ENCODE data around the gene PHF23.
"Not testable (repeated sequence)": the region's sequence is repeated elsewhere in the genome, so short reads cannot be mapped to it uniquely, and the experiment has no call there.

The PHF23 gene

GRCh38 chr17:7258731-7259554, 19.7 kb upstream of the PHF23 start:
- peak; percentile 49 for DNase-seq (ENCODE audit: low read depth)

- DNase-seq (ENCODE audit: low read depth): no peak
Measured at GRCh38 chr17:7256766-7257456, 17.7 kb upstream of the PHF23 start.

- no peak for DNase-seq (ENCODE audit: low read depth)
Measured at GRCh38 chr17:7254511-7254910, 15.3 kb upstream of the PHF23 start.

- no peak for DNase-seq (ENCODE audit: low read depth)
Measured at GRCh38 chr17:7253082-7253481, 13.8 kb upstream of the PHF23 start.

DNA sequence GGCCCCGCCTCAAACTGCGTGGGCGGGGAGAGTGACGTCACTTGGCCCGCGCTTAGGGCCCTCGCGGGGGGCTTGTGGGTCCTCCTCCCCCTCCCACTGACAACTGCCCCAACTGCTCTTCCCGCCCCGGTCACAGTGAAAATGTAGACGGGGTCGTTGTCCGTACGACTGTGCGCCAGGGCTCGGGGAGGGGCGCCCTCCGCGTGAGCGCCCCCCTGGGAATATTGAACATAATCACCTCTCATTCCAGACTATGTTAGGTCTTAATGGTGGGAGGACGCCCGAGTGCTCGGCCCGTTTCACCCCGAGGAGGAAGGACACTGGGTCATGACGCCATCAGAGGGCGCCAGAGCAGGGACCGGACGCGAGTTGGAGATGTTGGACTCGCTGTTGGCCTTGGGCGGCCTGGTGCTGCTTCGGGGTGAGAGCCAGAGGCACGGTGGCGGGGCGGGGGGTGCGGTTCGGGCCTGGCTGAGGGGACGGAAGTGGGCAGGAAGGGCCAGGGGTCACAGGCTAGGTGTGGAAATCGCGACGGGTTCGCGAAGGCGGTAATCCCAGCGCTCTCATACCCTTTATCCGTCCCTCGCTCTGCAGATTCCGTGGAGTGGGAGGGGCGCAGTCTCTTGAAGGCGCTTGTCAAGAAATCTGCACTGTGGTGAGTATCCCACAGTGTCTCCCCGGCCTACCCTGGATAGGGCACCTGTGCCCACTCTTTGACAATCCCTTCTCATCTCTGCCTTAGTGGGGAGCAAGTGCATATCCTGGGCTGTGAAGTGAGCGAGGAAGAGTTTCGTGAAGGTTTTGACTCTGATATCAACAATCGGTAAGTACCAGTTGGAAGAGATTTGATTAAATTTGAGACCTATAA, 13.2 kb upstream of the PHF23 start, which contains the start of gene ELP5:
Gene ELP5, plus strand, starts transcription at position 40 of the 868 bp plus-strand sequence. Its CDS starts 336 bp downstream, at position 376.
- DNase-seq (ENCODE audit: low read depth): peak; percentile 96

DNA sequence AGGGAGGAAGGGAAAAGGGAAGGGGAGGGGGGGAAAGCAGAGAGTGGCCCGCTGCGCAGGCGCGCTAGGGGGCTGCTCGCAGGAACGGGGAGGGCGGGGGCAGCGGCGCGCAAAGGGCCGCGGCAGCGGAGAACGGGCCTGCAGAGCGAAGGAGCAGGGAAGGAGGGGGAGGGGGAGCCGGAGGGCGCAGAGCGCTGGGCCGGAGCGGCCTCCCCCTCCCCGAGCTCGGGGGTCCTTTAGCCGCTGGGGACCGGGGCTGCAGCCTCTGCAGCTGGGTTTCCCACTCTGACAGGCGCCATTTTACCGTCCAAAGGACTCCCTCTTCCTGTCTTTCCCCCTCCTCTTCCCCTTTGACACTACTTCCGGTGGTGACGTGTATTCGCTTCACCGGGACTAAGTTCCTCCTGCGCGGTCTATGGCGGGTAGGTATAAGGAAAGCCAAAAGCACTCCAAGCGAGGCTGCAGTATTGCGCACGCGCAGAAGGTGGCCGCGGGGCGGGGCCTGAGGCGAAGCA, 12.5 kb upstream of the PHF23 start, which contains the start of gene CTDNEP1:
Gene CTDNEP1, minus strand, starts transcription at position 74 of the 515 bp plus-strand sequence. CDS start 438 bp downstream, outside the sequence.
- DNase-seq (ENCODE audit: low read depth): peak; percentile 100

DNA sequence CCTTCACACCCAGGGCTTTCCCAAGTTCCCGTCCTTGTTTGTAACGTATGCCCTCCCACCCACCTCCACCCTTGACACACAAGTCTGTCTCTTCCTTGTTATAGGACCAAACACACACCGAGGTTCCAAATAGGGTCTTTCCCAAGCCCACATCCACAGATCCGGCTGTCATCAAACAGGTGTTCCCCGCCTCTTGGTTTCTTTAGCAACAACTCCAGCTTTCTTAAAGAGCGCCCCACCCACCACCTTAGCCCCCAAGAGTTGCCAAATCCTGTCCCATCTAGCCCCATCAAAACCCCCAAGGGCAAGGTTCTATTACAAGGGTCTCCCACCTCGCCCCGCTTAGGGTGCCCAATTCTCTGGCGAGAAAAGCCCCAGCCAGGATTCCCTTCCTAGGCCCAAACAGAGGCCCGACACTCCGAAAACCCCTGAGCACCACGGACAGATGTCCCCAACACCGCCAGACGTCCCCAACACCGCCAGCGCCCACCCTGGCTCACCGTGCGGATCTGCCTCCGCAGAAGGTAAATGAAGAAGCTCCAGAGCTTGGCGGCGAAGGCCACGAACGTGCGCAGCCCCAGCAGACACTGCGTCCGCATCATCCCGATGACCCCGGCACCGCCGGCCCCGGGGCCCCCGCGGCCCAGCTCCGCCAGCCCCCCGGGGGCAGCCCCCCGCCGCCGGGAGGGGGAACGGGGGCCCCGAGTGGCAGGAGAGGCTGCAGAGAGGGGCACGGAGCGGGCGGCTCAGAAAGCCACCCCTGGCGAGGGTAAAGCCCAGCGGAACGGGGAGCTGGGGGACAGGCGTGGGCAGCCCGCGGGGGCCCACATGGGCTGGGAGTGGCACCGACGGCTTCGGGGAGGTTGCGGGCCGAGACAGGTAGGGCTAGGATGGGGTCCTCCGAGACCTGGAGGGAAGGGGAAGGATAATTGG, 11.7 kb upstream of the PHF23 start:
- peak; percentile 13 for DNase-seq (ENCODE audit: low read depth)

- peak; percentile 19 for DNase-seq (ENCODE audit: low read depth)
Measured at GRCh38 chr17:7249830-7250229, 10.6 kb upstream of the PHF23 start.

DNA sequence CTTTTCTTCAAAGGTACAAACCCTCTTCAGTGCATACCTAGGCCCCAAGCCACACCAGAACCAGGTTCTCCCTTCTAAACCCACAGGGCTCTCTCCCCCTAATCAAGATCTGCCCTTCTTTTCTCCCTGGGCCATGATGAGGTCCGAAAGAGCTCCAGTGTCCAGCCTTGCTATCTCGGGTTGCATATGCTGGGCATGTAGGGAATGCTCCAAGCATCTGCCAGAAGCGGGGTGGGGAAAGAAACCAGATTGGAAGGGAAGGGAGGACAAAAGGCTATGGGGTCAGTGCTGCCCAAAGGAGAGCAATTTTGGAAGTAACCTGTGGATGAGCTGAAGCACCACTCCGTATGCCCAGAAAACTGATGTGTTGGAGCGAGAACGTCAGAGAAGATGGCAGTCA, 10.0 kb upstream of the PHF23 start:
- no peak for DNase-seq (ENCODE audit: low read depth)

- DNase-seq (ENCODE audit: low read depth): no peak
Measured at GRCh38 chr17:7248796-7249195, 9.5 kb upstream of the PHF23 start.

GRCh38 chr17:7246779-7247178, 7.5 kb upstream of the PHF23 start:
- no peak for DNase-seq (ENCODE audit: low read depth)

GRCh38 chr17:7243838-7244237, 4.6 kb upstream of the PHF23 start:
- DNase-seq (ENCODE audit: low read depth): not testable (repeated sequence)

- DNase-seq (ENCODE audit: low read depth): no peak
Measured at GRCh38 chr17:7243453-7243729, 4.1 kb upstream of the PHF23 start.

GRCh38 chr17:7242717-7243452, 3.6 kb upstream of the PHF23 start:
- peak; percentile 91 for DNase-seq (ENCODE audit: low read depth)

GRCh38 chr17:7241783-7242716, 2.8 kb upstream of the PHF23 start, which contains the start of gene GABARAP:
Gene GABARAP, minus strand, starts transcription at chr17:7242449. Its CDS starts 119 bp downstream, at chr17:7242330.
- peak; percentile 92 for DNase-seq (ENCODE audit: low read depth)

GRCh38 chr17:7241090-7241733, 2.0 kb upstream of the PHF23 start:
- DNase-seq (ENCODE audit: low read depth): no peak

DNA sequence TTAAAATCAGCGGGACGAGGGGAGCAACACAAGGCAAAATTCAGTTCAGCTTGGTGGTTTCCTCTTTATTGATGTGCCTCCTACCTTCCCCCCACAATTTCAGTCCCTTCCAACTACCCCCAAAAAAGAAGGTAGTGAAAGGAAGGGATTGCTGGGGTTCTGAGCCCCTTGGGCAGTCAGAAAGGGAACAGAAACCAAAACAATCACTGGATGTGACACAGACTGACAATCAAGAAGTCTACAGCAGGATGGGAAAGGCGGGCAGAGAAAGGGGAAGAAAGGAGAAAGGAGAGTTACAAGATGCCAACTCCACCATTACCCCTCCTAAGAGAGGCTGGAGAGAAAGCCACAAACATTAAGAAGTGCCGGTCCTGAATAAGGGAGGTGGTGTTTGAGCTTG, 1.1 kb upstream of the PHF23 start:
- no peak for DNase-seq (ENCODE audit: low read depth)

DNA sequence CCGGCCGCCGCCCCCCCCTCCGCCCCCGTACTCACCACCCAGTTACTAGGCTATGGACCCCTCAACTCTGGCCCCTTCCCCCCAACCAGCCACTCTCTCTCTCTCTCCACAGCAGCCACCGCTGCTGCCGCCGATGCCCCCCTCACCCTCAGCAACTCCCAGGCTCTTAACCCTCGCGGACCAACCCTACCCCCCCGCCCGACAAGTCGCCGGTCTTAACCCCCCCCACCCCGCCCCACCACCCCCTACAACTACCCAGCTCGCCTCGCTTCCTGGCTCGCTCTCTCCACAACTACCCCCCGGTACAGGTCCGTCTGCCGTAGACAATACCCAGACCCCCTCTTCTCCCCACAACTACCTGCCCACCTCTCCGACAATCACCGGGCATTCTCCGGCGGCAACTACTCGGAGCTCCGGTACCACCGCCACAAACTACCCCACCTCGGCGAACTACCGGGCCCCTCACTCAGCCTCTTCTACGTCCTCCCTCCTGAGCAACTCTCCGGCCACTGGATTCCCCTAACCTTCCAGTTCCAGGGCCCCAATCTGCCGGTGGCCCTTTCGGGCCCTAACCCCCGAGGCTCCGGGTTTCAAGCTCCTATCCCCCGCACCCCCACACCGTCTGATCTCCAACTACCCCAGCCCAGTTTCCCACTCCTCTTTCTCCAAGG, 702 bp downstream of the PHF23 start:
- no peak for DNase-seq (ENCODE audit: low read depth)

Measured in EH (cell line).